Keratinocyte (primary cell): Measurements from ENCODE around the gene F8. TPM values are rescaled to one million over a fixed set of nuclear protein-coding genes. Genes with fewer than 3 reads are reported as not detected.
"Not testable (repeated sequence)": the region's sequence is repeated elsewhere in the genome, so short reads cannot be mapped to it uniquely, and the experiment has no call there.

Source experiments
- DNase-seq: peaks from one replicate; pipeline ENCODE4 v3.0.0-alpha.2; 2011; ENCODE audit warnings: low read depth, missing footprints, low spot score
- FAIRE-seq: peaks from 2 replicates; lab custom pipeline; 2011; peaks lifted over from hg19 to GRCh38; lab: Jason Lieb, UNC
- H2AFZ ChIP-seq: 2 replicates; pipeline ENCODE4 v1.6.0; 2012; ENCODE audit warnings: low read length, control low read depth, inconsistent platforms; ENCODE audit not compliant: control insufficient read depth
- H3K27ac ChIP-seq: 2 replicates; pipeline ENCODE4 v1.5.1; 2011; ENCODE audit warnings: low read length; ENCODE audit not compliant: control insufficient read depth, insufficient read depth
- H3K27me3 ChIP-seq: 3 replicates; pipeline ENCODE4 v1.6.0; 2011; ENCODE audit warnings: low read length; ENCODE audit not compliant: control insufficient read depth, insufficient read depth; ENCODE audit errors: extremely low read depth
- H3K36me3 ChIP-seq, 2 experiments: 2 replicates in 1 of 2; 3 replicates in 1 of 2; pipeline ENCODE4 v1.5.1; 2011; ENCODE audit warnings: low read length in 2 of 2, mild to moderate bottlenecking in 1 of 2; ENCODE audit not compliant: control insufficient read depth in 2 of 2, insufficient read depth in 2 of 2; ENCODE audit errors: extremely low read depth in 1 of 2
- H3K4me1 ChIP-seq: 3 replicates; pipeline ENCODE4 v1.5.1; 2011; ENCODE audit warnings: low read length; ENCODE audit not compliant: control insufficient read depth, insufficient read depth; ENCODE audit errors: extremely low read depth
- H3K4me2 ChIP-seq: 3 replicates; pipeline ENCODE4 v1.6.0; 2011; ENCODE audit warnings: low read depth, low read length; ENCODE audit not compliant: control insufficient read depth, insufficient read depth; ENCODE audit errors: extremely low read depth
- H3K4me3 ChIP-seq, 3 experiments: fragments of 200-600 bp in 1 of 3; sonication (generic) in 1 of 3; 2 replicates in 2 of 3; 3 replicates in 1 of 3; pipeline ENCODE4 v1.5.1; 2011 to 2016; ENCODE audit warnings: low read length in 3 of 3, mild to moderate bottlenecking in 3 of 3, control low read depth in 2 of 3, inconsistent platforms in 1 of 3, low read depth in 1 of 3, mixed read lengths in 1 of 3, mixed run types in 1 of 3, moderate library complexity in 1 of 3; ENCODE audit not compliant: control insufficient read depth in 2 of 3, insufficient read depth in 2 of 3; ENCODE audit errors: extremely low read depth in 1 of 3
- H3K79me2 ChIP-seq: 2 replicates; pipeline ENCODE4 v1.6.0; 2012; ENCODE audit warnings: low read length; ENCODE audit not compliant: control insufficient read depth, insufficient read depth
- H3K9ac ChIP-seq: 3 replicates; pipeline ENCODE4 v1.6.0; 2011; ENCODE audit warnings: low read length; ENCODE audit not compliant: control insufficient read depth, insufficient read depth; ENCODE audit errors: extremely low read depth
- H3K9me1 ChIP-seq: 3 replicates; pipeline ENCODE4 v1.6.0; 2011; ENCODE audit warnings: low read length; ENCODE audit not compliant: control insufficient read depth, insufficient read depth; ENCODE audit errors: extremely low read depth
- H3K9me3 ChIP-seq: 2 replicates; pipeline ENCODE4 v1.5.1; 2012; ENCODE audit warnings: low read depth, low read length; ENCODE audit not compliant: control insufficient read depth
- H4K20me1 ChIP-seq: 3 replicates; pipeline ENCODE4 v1.6.0; 2011; ENCODE audit warnings: low read length; ENCODE audit not compliant: control insufficient read depth, insufficient read depth; ENCODE audit errors: extremely low read depth
- EZH2 ChIP-seq: IDR thresholded peaks from one replicate; pipeline ENCODE4 v1.6.1; 2012; ENCODE audit warnings: inconsistent platforms, mild to moderate bottlenecking, low read length, moderate library complexity
- dilution Hi-C: fragments of 300-500 bp; cut with MboI; formaldehyde crosslinking; loops from one replicate; pipeline ENCODE4 v1.7.0; 2020; ENCODE audit warnings: low sequenced_read_pairs; ENCODE audit not compliant: extremely low pct_ligation_motif_present
- polyA plus RNA-seq, 5 experiments: library from polyadenylated mRNA; depleted of rRNA in 3 of 5; stranded (reverse) in 3 of 5; stranded (forward) in 1 of 5; unstranded in 1 of 5; fragments of >200 nt; gene quantifications; 1 replicate in 1 of 5; 2 replicates in 3 of 5; 3 replicates in 1 of 5; pipeline versions ENCODE4 v1.2.1 to v1.2.3, GENCODE V29; 2011 to 2012; ENCODE audit warnings: missing spikeins in 2 of 5, low read depth in 1 of 5, low replicate concordance in 1 of 5
- TF ChIP-seq, protein P1 (sequence below), 3 experiments: IDR thresholded peaks in 1 of 3; conservative IDR thresholded peaks in 1 of 3; optimal IDR thresholded peaks in 1 of 3; 2 replicates in 2 of 3; 3 replicates in 1 of 3; pipeline versions ENCODE3 to v1.5.1; 2011; ENCODE audit warnings: low read length in 3 of 3, mild to moderate bottlenecking in 3 of 3, moderate library complexity in 2 of 3, control low read depth in 1 of 3, inconsistent platforms in 1 of 3; ENCODE audit not compliant: insufficient read depth in 2 of 3; ENCODE audit errors: extremely low read depth in 1 of 3

Gene F8
- polyA plus RNA-seq, 1 donor (not counting 4 experiments of a cell fraction or from before 2014, with no cell fraction given), result 1.3 TPM

DNA sequence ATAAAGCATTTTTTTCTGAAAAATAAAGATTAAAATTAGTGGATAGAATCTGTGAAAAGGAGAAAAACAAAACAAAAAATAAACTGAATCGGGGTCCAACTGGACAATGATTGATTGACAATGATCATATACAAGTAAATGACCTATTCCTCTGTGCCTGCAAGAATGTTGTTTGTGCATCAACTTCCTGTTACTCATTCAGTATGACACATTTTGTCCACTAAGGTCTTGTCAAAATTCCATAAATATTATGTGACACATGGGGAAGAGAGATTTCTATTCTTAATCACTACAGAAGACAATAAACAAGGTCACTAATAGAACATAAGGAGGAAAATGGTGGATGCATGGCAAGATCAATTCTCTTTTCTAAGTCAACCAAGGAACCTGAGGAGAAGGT, 54.9 kb downstream of the F8 start:
- no peak overlapping the region for H3K27ac ChIP-seq
- dilution Hi-C loops, result no loop called here
- no peak for DNase-seq
- no peaks in the 10 kb centered on the region for H3K79me2 ChIP-seq
- H3K4me3 ChIP-seq, result no peak overlapping the region
- H3K9me3 ChIP-seq, result no peaks in the 10 kb centered on the region
- no peak for FAIRE-seq
- H3K4me1 ChIP-seq, result no peaks in the 10 kb centered on the region
- no peaks in the 10 kb centered on the region for H3K27me3 ChIP-seq
- no peaks in the 10 kb centered on the region for H3K9me1 ChIP-seq
- H3K36me3 ChIP-seq, result no peaks in the 10 kb centered on the region
- no peak for TF ChIP-seq EZH2
- TF ChIP-seq, protein P1, sequence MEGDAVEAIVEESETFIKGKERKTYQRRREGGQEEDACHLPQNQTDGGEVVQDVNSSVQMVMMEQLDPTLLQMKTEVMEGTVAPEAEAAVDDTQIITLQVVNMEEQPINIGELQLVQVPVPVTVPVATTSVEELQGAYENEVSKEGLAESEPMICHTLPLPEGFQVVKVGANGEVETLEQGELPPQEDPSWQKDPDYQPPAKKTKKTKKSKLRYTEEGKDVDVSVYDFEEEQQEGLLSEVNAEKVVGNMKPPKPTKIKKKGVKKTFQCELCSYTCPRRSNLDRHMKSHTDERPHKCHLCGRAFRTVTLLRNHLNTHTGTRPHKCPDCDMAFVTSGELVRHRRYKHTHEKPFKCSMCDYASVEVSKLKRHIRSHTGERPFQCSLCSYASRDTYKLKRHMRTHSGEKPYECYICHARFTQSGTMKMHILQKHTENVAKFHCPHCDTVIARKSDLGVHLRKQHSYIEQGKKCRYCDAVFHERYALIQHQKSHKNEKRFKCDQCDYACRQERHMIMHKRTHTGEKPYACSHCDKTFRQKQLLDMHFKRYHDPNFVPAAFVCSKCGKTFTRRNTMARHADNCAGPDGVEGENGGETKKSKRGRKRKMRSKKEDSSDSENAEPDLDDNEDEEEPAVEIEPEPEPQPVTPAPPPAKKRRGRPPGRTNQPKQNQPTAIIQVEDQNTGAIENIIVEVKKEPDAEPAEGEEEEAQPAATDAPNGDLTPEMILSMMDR (optimal IDR thresholded peaks at IDR 0.05 in 1 of 3, IDR thresholded peaks at IDR 0.05 in 1 of 3, conservative IDR thresholded peaks at IDR 0.05 in 1 of 3; ENCODE audit: extremely low read depth in 1 of 3, insufficient read depth in 2 of 3, low read length in 3 of 3), result no peak
- H3K4me2 ChIP-seq, result no peak overlapping the region
- no peaks in the 10 kb centered on the region for H4K20me1 ChIP-seq
- H3K9ac ChIP-seq, result no peak overlapping the region
- H2AFZ ChIP-seq, result no peak overlapping the region

DNA sequence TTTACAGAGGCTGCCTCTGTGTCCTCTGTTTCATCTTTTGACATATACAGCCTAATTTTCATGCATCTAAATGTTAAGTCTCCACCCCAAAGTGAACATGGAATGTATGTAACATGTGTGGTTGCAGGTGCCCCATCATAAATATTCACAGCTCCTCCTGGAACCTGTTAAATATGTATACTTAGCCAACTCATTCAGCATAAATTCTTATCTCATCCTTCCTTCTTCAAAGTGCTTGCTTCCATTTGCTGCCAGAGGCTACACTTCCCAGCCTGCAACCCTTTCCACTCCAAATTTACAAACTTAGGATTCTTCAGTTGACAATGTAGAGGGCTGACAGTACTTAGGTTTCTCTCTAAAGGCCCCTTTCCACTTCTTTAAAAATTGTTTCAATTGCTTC, 60.6 kb downstream of the F8 start:
- no peak for DNase-seq
- Histone ChIP-seq H4K20me1 (no peaks in the 10 kb centered on the region), H3K79me2 (no peaks in the 10 kb centered on the region), H3K4me3 (no peak overlapping the region), H3K27ac (no peak overlapping the region), H3K4me2 (no peak overlapping the region), H3K9ac (no peak overlapping the region), H3K9me3 (no peaks in the 10 kb centered on the region), H3K36me3 (no peaks in the 10 kb centered on the region), H3K4me1 (no peaks in the 10 kb centered on the region), H2AFZ (no peak overlapping the region), H3K27me3 (no peaks in the 10 kb centered on the region), H3K9me1 (no peaks in the 10 kb centered on the region)
- no peak for FAIRE-seq
- dilution Hi-C loops, result no loop called here
- TF ChIP-seq, protein P1 (optimal IDR thresholded peaks at IDR 0.05 in 1 of 3, IDR thresholded peaks at IDR 0.05 in 1 of 3, conservative IDR thresholded peaks at IDR 0.05 in 1 of 3; ENCODE audit: extremely low read depth in 1 of 3, insufficient read depth in 2 of 3, low read length in 3 of 3), result no peak
- no peak for TF ChIP-seq EZH2

DNA sequence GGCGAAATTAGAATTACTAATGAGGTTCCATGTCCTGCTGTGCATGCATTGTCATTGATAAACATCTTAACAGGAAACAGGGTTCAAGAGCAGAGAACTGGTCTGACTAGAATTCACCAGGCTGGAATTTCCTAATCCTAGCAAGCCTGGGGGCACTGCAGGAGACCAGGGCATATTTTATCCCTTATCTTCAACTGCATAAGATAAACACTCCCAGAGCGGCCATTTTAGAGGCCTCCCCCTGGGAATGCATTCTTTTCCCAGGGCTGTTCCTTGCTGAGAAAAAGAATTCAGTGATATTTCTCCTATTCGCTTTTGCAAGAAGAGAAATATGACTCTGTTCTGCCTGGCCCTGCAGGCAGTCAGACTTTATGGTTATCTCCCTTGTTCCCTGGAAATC, 66.7 kb downstream of the F8 start:
- H3K36me3 ChIP-seq, H3K27me3 ChIP-seq, H3K9me1 ChIP-seq, H4K20me1 ChIP-seq, H3K9me3 ChIP-seq, FAIRE-seq, H3K4me3 ChIP-seq, dilution Hi-C loops, H3K4me2 ChIP-seq, H3K27ac ChIP-seq, H3K79me2 ChIP-seq, H3K9ac ChIP-seq, H3K4me1 ChIP-seq, H2AFZ ChIP-seq, DNase-seq: not testable (repeated sequence)

DNA sequence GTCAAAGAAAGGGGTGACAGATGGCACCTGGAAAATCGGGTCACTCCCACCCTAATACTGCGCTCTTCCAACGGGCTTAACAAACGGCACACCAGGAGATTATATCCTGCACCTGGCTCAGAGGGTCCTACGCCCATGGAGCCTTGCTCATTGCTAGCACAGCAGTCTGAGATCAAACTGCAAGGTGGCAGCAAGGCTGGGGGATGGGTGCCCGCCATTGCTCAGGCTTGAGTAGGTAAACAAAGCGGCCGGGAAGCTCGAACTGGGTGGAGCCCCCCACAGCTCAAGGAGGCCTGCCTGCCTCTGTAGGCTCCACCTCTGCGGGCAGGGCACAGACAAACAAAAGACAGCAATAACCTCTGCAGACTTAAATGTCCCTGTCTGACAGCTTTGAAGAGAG, 83.3 kb downstream of the F8 start:
- H4K20me1 ChIP-seq, H3K27ac ChIP-seq, H3K4me3 ChIP-seq, FAIRE-seq, H3K79me2 ChIP-seq, H3K36me3 ChIP-seq, H2AFZ ChIP-seq, H3K27me3 ChIP-seq, DNase-seq, H3K9me3 ChIP-seq, dilution Hi-C loops, H3K9me1 ChIP-seq, H3K9ac ChIP-seq, H3K4me2 ChIP-seq, H3K4me1 ChIP-seq: not testable (repeated sequence)
